Fibroblast of mammary gland (primary cell): ENCODE data around the gene ALDH3B2.

Experiments used
- DNase-seq: peaks from one replicate; pipeline ENCODE4 v3.0.0-alpha.2; 2010; ENCODE audit warnings: low read depth
- H3K4me3 ChIP-seq: 2 replicates; pipeline ENCODE4 v1.5.1; 2011; ENCODE audit warnings: low read depth, mild to moderate bottlenecking, low read length, moderate library complexity; ENCODE audit not compliant: control insufficient read depth
- CTCF ChIP-seq: conservative IDR thresholded peaks from 2 replicates; pipeline ENCODE4 v1.5.1; 2011; ENCODE audit warnings: low read depth, low read length, inconsistent platforms; ENCODE audit not compliant: control insufficient read depth, insufficient read depth

Gene ALDH3B2

GRCh38 chr11:67642173-67643120, 32.0 kb downstream of the ALDH3B2 start:
- TF ChIP-seq CTCF: no peak
- no peak overlapping the region for H3K4me3 ChIP-seq
- DNase-seq: no peak

- no peak for DNase-seq
- TF ChIP-seq CTCF: no peak
- no peak overlapping the region for H3K4me3 ChIP-seq
Measured at GRCh38 chr11:67641338-67642172, 32.9 kb downstream of the ALDH3B2 start.

- no peak overlapping the region for H3K4me3 ChIP-seq
- TF ChIP-seq CTCF: no peak
- DNase-seq: no peak
Measured at GRCh38 chr11:67640758-67641337, 33.6 kb downstream of the ALDH3B2 start.

- TF ChIP-seq CTCF: peak; percentile 67
- no peak overlapping the region for H3K4me3 ChIP-seq
- peak; percentile 63 for DNase-seq
Measured at GRCh38 chr11:67640021-67640757, 34.2 kb downstream of the ALDH3B2 start.

GRCh38 chr11:67639438-67639859, 35.0 kb downstream of the ALDH3B2 start, which contains the start of gene TBX10:
Gene TBX10, minus strand, starts transcription at chr11:67639763. Its CDS starts 291 bp downstream, at chr11:67639472.
- no peak for TF ChIP-seq CTCF
- no peak within 1 kb of the TSS for H3K4me3 ChIP-seq
- DNase-seq: no peak
